Upper lobe of left lung (tissue), 4 donors: ENCODE data around the gene KCTD17.

Source experiments
- POLR2AphosphoS5 ChIP-seq, 2 donors: sonication (generic); formaldehyde crosslinking; IDR thresholded peaks; one replicate each; pipeline ENCODE4 v1.5.1; 2017; ENCODE audit warnings: antibody characterized with exemption in 2 of 2
- TF ChIP-seq, protein P1 (sequence below), 6 experiments: fragments of 450-650 bp in 4 of 6; fragments of 200-600 bp in 2 of 6; sonication (generic) in 2 of 6; IDR thresholded peaks; one replicate each; pipeline ENCODE4 v1.5.1; 2016 to 2019; ENCODE audit warnings: antibody characterized with exemption in 6 of 6

DNA sequence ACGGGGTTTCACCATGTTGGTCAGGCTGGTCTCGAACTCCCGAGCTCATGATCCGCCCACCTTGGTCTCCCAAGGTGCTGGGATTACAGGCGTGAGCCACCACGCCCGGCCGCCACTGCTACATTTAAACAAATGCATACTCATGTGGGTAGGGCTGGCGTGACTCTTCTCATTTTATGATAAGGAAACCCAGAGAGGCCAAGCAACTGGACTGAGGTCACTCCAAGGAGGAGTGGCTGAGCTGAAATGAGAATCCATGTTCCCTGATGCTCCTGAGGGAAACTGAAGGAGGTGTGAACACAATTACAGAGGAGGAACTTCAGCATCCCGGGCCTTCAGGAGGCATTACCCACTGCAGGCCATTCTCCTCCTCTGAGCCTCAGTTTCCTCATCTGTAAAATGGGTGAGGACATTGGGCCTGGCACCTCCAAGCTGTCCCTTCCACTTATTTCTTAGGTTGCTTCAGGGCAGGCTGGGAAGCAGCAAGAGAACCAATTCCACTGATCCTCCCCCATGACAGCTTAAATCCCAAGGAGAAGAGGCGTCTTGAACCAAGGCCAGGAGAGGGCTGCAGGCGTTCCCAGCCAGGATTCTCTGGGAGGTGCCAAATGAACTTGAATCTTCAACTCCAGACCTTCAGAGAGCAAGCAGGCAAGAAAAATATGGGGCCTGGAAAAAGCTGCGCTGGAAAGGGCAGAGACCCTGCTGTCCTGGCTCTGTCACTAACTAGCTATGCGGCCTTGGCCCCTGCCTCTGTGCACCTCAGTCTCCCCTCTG is 35.2 kb upstream of the KCTD17 start:
- TF ChIP-seq, protein P1, sequence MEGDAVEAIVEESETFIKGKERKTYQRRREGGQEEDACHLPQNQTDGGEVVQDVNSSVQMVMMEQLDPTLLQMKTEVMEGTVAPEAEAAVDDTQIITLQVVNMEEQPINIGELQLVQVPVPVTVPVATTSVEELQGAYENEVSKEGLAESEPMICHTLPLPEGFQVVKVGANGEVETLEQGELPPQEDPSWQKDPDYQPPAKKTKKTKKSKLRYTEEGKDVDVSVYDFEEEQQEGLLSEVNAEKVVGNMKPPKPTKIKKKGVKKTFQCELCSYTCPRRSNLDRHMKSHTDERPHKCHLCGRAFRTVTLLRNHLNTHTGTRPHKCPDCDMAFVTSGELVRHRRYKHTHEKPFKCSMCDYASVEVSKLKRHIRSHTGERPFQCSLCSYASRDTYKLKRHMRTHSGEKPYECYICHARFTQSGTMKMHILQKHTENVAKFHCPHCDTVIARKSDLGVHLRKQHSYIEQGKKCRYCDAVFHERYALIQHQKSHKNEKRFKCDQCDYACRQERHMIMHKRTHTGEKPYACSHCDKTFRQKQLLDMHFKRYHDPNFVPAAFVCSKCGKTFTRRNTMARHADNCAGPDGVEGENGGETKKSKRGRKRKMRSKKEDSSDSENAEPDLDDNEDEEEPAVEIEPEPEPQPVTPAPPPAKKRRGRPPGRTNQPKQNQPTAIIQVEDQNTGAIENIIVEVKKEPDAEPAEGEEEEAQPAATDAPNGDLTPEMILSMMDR (IDR thresholded peaks at IDR 0.05) = no peak
- TF ChIP-seq POLR2AphosphoS5 (IDR thresholded peaks at IDR 0.05) = no peak
